ENCODE results near the gene P3H2.

- TF ChIP-seq CTCF (IDR thresholded peaks at IDR 0.05; ENCODE audit: poor library complexity) (no peak), EZH2phosphoT487 (IDR thresholded peaks at IDR 0.05; ENCODE audit: low read depth, severe bottlenecking, unreplicated experiment) (no peak), EZH2 (IDR thresholded peaks at IDR 0.05; ENCODE audit: borderline replicate concordance) (no peak)
Measured at GRCh38 chr3:190124067-190124466, 3.4 kb upstream of the P3H2 start.

Data from hepatocyte (in vitro differentiated cells).